Smooth muscle cell (in vitro differentiated cells): ENCODE data around the gene THADA. TPM values are rescaled to one million over a fixed set of nuclear protein-coding genes. Genes with fewer than 3 reads are reported as not detected.

ENCODE experiments used
- DNase-seq: peaks from one replicate; lab custom pipeline; 2025; ENCODE audit not compliant: unreplicated experiment; lab: John Stamatoyannopoulos, UW
- H2AFZ ChIP-seq: fragments of 200-600 bp; sonication (generic); 2 replicates; pipeline ENCODE4 v1.6.0; 2016; ENCODE audit warnings: antibody characterized with exemption, low read depth, mild to moderate bottlenecking
- H3F3A ChIP-seq: fragments of 200-600 bp; sonication (generic); 2 replicates; pipeline ENCODE4 v1.6.0; 2017; ENCODE audit warnings: antibody characterized with exemption, low read depth
- H3K27ac ChIP-seq: fragments of 200-600 bp; sonication (generic); 2 replicates; pipeline ENCODE4 v1.5.1; 2016; ENCODE audit warnings: low read depth, mild to moderate bottlenecking
- H3K27me3 ChIP-seq: fragments of 200-600 bp; sonication (generic); 2 replicates; pipeline ENCODE4 v1.6.1; 2016; ENCODE audit warnings: low read depth, mild to moderate bottlenecking
- H3K36me3 ChIP-seq: fragments of 200-600 bp; sonication (generic); 2 replicates; pipeline ENCODE4 v1.5.1; 2016; ENCODE audit warnings: low read depth
- H3K4me1 ChIP-seq: fragments of 200-600 bp; sonication (generic); 2 replicates; pipeline ENCODE4 v1.5.1; 2016; ENCODE audit warnings: low read depth
- H3K4me2 ChIP-seq: fragments of 200-600 bp; sonication (generic); 2 replicates; pipeline ENCODE4 v1.6.0; 2016; ENCODE audit warnings: mild to moderate bottlenecking
- H3K4me3 ChIP-seq: fragments of 200-600 bp; sonication (generic); 2 replicates; pipeline ENCODE4 v1.5.1; 2016; ENCODE audit warnings: mild to moderate bottlenecking
- H3K79me2 ChIP-seq: fragments of 200-600 bp; sonication (generic); 2 replicates; pipeline ENCODE4 v1.6.0; 2016; ENCODE audit warnings: low read depth, mild to moderate bottlenecking
- H3K9ac ChIP-seq: fragments of 200-600 bp; sonication (generic); 2 replicates; pipeline ENCODE4 v1.6.0; 2016; ENCODE audit warnings: low read depth
- H3K9me3 ChIP-seq: fragments of 200-600 bp; sonication (generic); replicated peaks from 2 replicates; pipeline ENCODE4 v1.5.1; 2016; ENCODE audit warnings: low read depth
- H4K20me1 ChIP-seq: fragments of 200-600 bp; sonication (generic); 2 replicates; pipeline ENCODE4 v1.6.0; 2016; ENCODE audit warnings: low read depth
- CTCF ChIP-seq: fragments of 200-600 bp; sonication (generic); IDR thresholded peaks from 2 replicates; pipeline ENCODE4 v1.5.1; 2017; ENCODE audit warnings: borderline replicate concordance, mild to moderate bottlenecking, antibody characterized with exemption; ENCODE audit not compliant: insufficient read depth, poor library complexity, severe bottlenecking
- WGBS: methylation state at CpG from one replicate; pipeline ENCODE4 v1.1.7; 2016; ENCODE audit warnings: low lambda C conversion rate; 5-methylcytosine and 5-hydroxymethylcytosine counted together
- polyA plus RNA-seq: library from polyadenylated mRNA; unstranded; fragments of >200 nt; fragmentation: Nextera tagmentation; extraction: Ambion mirVana; gene quantifications from 2 replicates; pipeline ENCODE4 v1.2.1, GENCODE V29; 2016
- total RNA-seq: library from RNA; depleted of rRNA; stranded (reverse); fragments of >200 nt; gene quantifications from 2 replicates; pipeline ENCODE4 v1.2.3, GENCODE V29; 2014

Gene THADA
- total and polyA plus RNA-seq, 2 experiments from 2014 or later: 11.3 to 20.9 TPM

- Histone ChIP-seq H3K4me2 (peak overlapping the region; percentile 97), H2AFZ (no peak overlapping the region), H3K27me3 (no peaks in the 10 kb centered on the region), H3K4me3 (peak overlapping the region; percentile 89), H3K36me3 (no peaks in the 10 kb centered on the region), H4K20me1 (peaks cover 25% of the 10 kb centered on the region), H3F3A (peaks cover 33% of the 10 kb centered on the region), H3K9ac (no peak overlapping the region), H3K4me1 (peaks cover 53% of the 10 kb centered on the region), H3K27ac (peak overlapping the region; percentile 90), H3K9me3 (no peaks in the 10 kb centered on the region), H3K79me2 (peaks cover 36% of the 10 kb centered on the region)
- 1% methylated on average over 40 of the region's 41 CpGs for WGBS
- DNase-seq: peak; percentile 32
- peak; percentile 43 for TF ChIP-seq CTCF
These were observed 371.7 kb downstream of the THADA start for GRCh38 chr2:43224131-43224570.

GRCh38 chr2:43223521-43224001 lies 372.3 kb downstream of the THADA start:
- no peak for DNase-seq
- Histone ChIP-seq H3K4me1 (peaks cover 55% of the 10 kb centered on the region), H3K9ac (no peak overlapping the region), H4K20me1 (peaks cover 25% of the 10 kb centered on the region), H3F3A (peaks cover 33% of the 10 kb centered on the region), H3K27ac (peak overlapping the region; percentile 90), H3K4me2 (peak overlapping the region; percentile 97), H3K9me3 (no peaks in the 10 kb centered on the region), H3K79me2 (peaks cover 36% of the 10 kb centered on the region), H2AFZ (no peak overlapping the region), H3K4me3 (peak overlapping the region; percentile 89), H3K36me3 (no peaks in the 10 kb centered on the region), H3K27me3 (no peaks in the 10 kb centered on the region)
- 22% methylated on average over 4 of the region's 4 CpGs for WGBS
- no peak for TF ChIP-seq CTCF

GRCh38 chr2:43222475-43223309 lies 373.1 kb downstream of the THADA start:
- peak overlapping the region; percentile 97 for H3K4me2 ChIP-seq
- peaks cover 28% of the 10 kb centered on the region for H3F3A ChIP-seq
- H3K9me3 ChIP-seq: no peaks in the 10 kb centered on the region
- no peak for TF ChIP-seq CTCF
- H4K20me1 ChIP-seq: peaks cover 25% of the 10 kb centered on the region
- H2AFZ ChIP-seq: no peak overlapping the region
- peak overlapping the region; percentile 89 for H3K4me3 ChIP-seq
- peak overlapping the region; percentile 90 for H3K27ac ChIP-seq
- no peaks in the 10 kb centered on the region for H3K36me3 ChIP-seq
- H3K4me1 ChIP-seq: peaks cover 61% of the 10 kb centered on the region
- DNase-seq: no peak
- H3K27me3 ChIP-seq: no peaks in the 10 kb centered on the region
- H3K79me2 ChIP-seq: peaks cover 36% of the 10 kb centered on the region
- WGBS: 30% methylated on average over 8 of the region's 8 CpGs
- H3K9ac ChIP-seq: peak overlapping the region; percentile 68
